ENCODE data around the gene CDKAL1.
"Not testable (repeated sequence)": the region's sequence is repeated elsewhere in the genome, so short reads cannot be mapped to it uniquely, and the experiment has no call there.

Gene CDKAL1

GRCh38 chr6:20718705-20719653 lies 184.7 kb downstream of the CDKAL1 start:
- H3K27me3 ChIP-seq, result no peaks in the 10 kb centered on the region
- no peak for TF ChIP-seq CTCF (IDR thresholded peaks at IDR 0.05)
- H3K36me3 ChIP-seq, result peaks cover 0 to 7% (median 0%) of the 10 kb centered on the region in 3 donors
- intact Hi-C loops (cut with DNase I; ENCODE audit: low total_unique reads), result no loop called here
- H3K9me3 ChIP-seq, result no peaks in the 10 kb centered on the region
- H3K27ac ChIP-seq, result no peak overlapping the region
- peaks cover 0 to 8% (median 0%) of the 10 kb centered on the region in 4 donors for H3K4me1 ChIP-seq
- no peak overlapping the region for H3K4me3 ChIP-seq
- no peak for DNase-seq

GRCh38 chr6:20719980-20720379 lies 185.7 kb downstream of the CDKAL1 start:
- Histone ChIP-seq H3K27ac (no peak overlapping the region), H3K4me1 (peaks cover 0 to 8% (median 0%) of the 10 kb centered on the region in 4 donors), H3K4me3 (no peak overlapping the region), H3K36me3 (peaks cover 0 to 7% (median 0%) of the 10 kb centered on the region in 3 donors), H3K27me3 (no peaks in the 10 kb centered on the region), H3K9me3 (no peaks in the 10 kb centered on the region)
- DNase-seq, result no peak
- intact Hi-C loops (cut with DNase I; ENCODE audit: low total_unique reads), result no loop called here
- TF ChIP-seq CTCF (IDR thresholded peaks at IDR 0.05), result no peak

- H3K27ac ChIP-seq; H3K36me3 ChIP-seq; intact Hi-C loops (cut with DNase I; ENCODE audit: low total_unique reads); H3K9me3 ChIP-seq; H3K4me3 ChIP-seq; H3K4me1 ChIP-seq; DNase-seq; H3K27me3 ChIP-seq: not testable (repeated sequence)
Observed at GRCh38 chr6:20721121-20721520, 186.9 kb downstream of the CDKAL1 start.

GRCh38 chr6:20722455-20722854 lies 188.2 kb downstream of the CDKAL1 start:
- intact Hi-C loops (cut with DNase I; ENCODE audit: low total_unique reads), result no loop called here
- no peak overlapping the region for H3K4me3 ChIP-seq
- DNase-seq, result no peak
- peaks cover 0 to 8% (median 0%) of the 10 kb centered on the region in 4 donors for H3K4me1 ChIP-seq
- H3K9me3 ChIP-seq, result no peaks in the 10 kb centered on the region
- peaks cover 0 to 7% (median 0%) of the 10 kb centered on the region in 3 donors for H3K36me3 ChIP-seq
- no peak overlapping the region for H3K27ac ChIP-seq
- H3K27me3 ChIP-seq, result no peaks in the 10 kb centered on the region
- no peak for TF ChIP-seq CTCF (IDR thresholded peaks at IDR 0.05)

GRCh38 chr6:20723236-20723635 lies 189.0 kb downstream of the CDKAL1 start:
- H3K9me3 ChIP-seq, result no peaks in the 10 kb centered on the region
- H3K36me3 ChIP-seq, result peaks cover 0 to 7% (median 0%) of the 10 kb centered on the region in 3 donors
- H3K4me1 ChIP-seq, result peaks cover 0 to 7% (median 0%) of the 10 kb centered on the region in 4 donors
- no peak overlapping the region for H3K4me3 ChIP-seq
- H3K27me3 ChIP-seq, result no peaks in the 10 kb centered on the region
- intact Hi-C loops (cut with DNase I; ENCODE audit: low total_unique reads), result no loop called here
- no peak for DNase-seq
- no peak overlapping the region for H3K27ac ChIP-seq
- TF ChIP-seq CTCF (IDR thresholded peaks at IDR 0.05), result no peak

- no peaks in the 10 kb centered on the region for H3K27me3 ChIP-seq
- no peak for TF ChIP-seq CTCF (IDR thresholded peaks at IDR 0.05)
- intact Hi-C loops (cut with DNase I; ENCODE audit: low total_unique reads), result no loop called here
- H3K27ac ChIP-seq, result no peak overlapping the region
- no peaks in the 10 kb centered on the region for H3K9me3 ChIP-seq
- H3K4me1 ChIP-seq, result no peaks in the 10 kb centered on the region
- peaks cover 0 to 7% (median 0%) of the 10 kb centered on the region in 3 donors for H3K36me3 ChIP-seq
- DNase-seq, result no peak
- H3K4me3 ChIP-seq, result no peak overlapping the region
Observed at GRCh38 chr6:20724443-20725190, 190.4 kb downstream of the CDKAL1 start.

GRCh38 chr6:20725235-20725634 lies 191.0 kb downstream of the CDKAL1 start:
- H3K27me3 ChIP-seq; H3K36me3 ChIP-seq; H3K4me3 ChIP-seq; DNase-seq; H3K9me3 ChIP-seq; H3K4me1 ChIP-seq; H3K27ac ChIP-seq; intact Hi-C loops (cut with DNase I; ENCODE audit: low total_unique reads): not testable (repeated sequence)

All from tibial artery (tissue), 4 donors.